Measurements from ENCODE around the gene FAM118B.
"Not testable (repeated sequence)": the region's sequence is repeated elsewhere in the genome, so short reads cannot be mapped to it uniquely, and the experiment has no call there.

Gene FAM118B

GRCh38 chr11:126224647-126225294 is 13.2 kb downstream of the FAM118B start:
- DNase-seq = no peak

DNA sequence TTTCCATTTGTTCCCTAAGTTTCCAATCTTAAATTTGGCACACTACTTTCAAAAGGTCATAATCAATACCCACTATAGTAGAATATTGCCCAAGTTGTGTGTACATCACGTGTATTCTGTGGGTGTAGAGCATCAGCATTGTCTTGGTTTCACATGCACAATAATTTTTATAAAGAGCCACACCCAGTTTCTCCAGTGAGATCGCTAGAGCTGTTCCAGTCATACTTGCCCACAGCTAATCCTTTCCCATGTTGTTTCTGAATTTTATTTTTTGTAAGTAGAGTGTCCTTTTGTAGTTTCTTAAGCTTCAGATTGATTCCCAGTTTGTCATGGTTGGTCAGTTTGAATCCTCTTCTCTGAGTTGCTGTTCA is 13.7 kb downstream of the FAM118B start:
- no peak for DNase-seq

- no peak for DNase-seq
Observed at GRCh38 chr11:126226334-126227084, 14.9 kb downstream of the FAM118B start.

- no peak for DNase-seq
Observed at GRCh38 chr11:126229858-126230540, 18.4 kb downstream of the FAM118B start.

DNA sequence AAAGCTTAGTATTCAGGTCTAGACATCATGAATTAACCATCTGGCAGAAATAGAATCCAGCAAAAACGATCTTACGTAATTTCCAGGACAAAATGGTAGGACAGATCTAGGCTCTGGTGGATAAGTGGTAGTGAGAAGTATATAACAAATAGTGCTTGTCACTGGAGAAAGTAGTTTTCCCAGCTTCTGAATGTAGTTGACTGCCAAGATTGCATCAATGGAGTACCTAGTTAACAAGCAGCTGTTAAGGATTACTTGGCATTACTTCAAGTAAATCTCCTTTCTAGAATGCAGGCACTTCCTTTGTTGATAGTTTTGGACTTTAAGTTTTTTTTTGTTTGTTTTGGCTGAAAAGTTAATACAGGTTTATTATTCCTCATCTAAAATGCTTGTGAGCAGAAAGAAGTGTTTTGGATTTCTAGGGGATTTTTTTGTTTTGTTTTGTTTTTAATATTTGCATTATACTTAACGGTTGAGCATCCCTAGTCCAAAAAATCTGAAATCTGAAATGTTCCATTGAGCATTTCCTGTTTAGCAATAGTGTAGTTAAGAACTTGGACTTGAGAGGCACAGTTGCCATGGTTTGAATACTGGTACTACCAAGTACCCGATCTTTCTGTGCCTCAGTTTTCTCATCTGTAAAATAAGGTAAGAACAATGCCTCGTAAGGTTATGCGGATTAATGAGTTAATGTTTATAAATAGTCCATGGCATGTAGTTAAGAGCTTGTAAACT is 20.3 kb downstream of the FAM118B start:
- no peak for DNase-seq

DNA sequence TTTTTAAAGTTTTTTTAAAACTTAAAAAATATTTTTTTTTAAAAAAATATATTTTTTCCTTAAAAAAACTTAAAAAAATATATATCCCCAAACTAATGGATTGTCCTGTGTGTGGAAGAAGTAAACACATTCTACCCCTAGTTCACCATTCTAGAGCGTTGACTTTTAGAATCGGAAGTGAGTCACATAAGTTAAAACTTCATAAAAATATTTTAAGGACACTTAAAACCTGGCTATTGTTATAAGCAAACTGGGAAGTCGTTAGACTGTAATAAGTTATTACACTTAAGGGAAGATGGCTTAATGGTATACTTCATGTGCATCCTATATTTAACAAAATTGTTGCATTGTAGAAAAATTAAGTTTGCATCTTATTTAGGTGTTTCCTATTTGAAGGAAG is 21.1 kb downstream of the FAM118B start:
- no peak for DNase-seq

- no peak for DNase-seq
Observed at GRCh38 chr11:126233391-126233790, 21.8 kb downstream of the FAM118B start.

DNA sequence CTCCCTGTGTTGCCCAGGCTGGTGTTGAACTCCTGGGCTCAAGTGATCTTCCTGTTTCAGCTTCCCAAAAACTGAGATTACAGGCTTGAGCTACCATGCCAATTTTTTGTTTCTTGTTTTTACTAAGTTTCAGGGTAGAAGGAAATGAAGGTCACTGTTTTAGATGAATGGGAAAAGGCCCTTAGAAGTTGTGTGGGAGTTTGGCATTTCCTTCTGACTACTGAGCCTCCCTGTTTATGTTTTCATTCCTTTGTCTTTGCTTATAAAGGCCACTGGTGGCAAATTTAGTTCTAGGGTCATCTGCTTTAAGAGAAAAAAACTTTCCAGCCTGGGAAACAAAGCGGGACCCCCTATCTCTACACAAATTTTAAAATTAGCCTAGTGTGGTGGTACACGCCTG is 35.1 kb downstream of the FAM118B start:
- DNase-seq = no peak

GRCh38 chr11:126253265-126253664 is 41.7 kb downstream of the FAM118B start:
- DNase-seq = no peak

GRCh38 chr11:126254819-126255218 is 43.2 kb downstream of the FAM118B start:
- no peak for DNase-seq

DNA sequence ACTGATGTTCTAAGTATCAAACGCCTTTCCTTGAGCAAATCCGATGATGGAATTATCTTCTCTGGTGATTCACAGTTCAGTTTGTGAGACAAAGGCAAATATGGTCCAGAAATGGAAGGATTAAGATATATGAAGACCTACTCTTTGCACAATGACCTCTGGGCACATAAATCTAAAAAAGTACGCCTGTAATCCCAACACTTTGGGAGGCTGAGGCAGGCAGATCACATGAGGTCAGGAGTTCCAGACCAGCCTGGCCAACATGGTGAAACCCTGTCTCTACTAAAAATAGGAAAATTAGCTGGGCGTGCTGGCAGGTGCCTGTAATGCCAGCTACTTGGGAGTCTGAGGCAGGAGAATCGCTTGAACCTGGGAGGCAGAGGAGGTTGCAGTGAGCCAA is 43.9 kb downstream of the FAM118B start:
- DNase-seq = not testable (repeated sequence)

DNA sequence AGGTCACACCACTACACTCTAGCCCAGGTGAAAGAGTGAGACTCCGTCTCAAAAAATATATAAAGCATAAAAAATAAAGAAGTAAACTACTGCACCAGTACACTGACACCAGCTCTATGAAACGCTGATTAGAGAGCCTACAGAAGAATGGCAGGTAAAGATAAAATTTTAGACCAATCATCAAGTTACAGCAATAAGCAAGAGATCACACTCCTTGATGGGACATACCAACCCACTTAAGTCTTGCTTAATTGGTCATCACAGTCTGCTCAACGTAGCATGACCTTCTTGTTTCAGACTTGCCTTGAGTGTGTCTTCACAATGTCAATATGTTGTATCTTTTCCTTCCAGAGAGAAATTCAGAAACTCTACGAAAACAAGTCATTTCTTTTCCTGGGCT is 44.6 kb downstream of the FAM118B start:
- no peak for DNase-seq

DNA sequence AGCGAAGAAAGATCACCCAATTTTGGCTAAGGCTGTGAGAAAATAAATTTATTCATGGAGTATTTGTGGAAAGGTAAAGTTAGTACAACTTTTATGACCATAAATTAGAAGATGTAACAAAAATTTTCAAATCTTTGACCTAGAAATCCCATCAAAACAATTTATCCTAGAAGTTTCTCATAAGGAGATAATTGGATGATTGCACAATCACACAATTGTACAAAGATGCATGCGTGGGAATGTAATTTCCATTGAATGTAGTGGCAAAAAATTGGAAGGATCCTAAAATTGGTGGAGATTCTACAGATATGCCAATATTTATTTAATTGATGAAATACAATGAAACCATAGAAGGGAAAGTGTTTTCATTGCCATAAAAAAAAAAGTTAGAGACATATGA is 45.6 kb downstream of the FAM118B start:
- no peak for DNase-seq

DNA sequence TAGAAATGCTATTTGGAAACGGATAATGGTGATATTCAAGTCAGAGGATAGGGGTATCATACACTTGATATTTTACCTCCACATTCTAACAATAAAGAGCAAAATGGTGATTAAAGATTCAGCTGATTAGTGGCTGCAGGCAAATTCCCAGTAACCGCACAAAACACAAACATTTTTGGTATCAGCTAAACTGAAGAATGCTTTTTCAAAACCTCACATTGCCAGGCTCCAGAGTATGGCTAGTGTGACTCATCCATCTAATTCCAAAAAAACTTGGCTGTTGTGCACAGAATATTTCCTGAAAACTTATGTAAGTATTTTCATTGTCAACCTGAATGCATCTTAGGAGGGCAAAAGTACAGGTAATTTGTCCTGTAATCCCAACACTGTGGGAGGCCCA is 46.2 kb downstream of the FAM118B start:
- no peak for DNase-seq

GRCh38 chr11:126262216-126262615 is 50.6 kb downstream of the FAM118B start:
- no peak for DNase-seq

DNA sequence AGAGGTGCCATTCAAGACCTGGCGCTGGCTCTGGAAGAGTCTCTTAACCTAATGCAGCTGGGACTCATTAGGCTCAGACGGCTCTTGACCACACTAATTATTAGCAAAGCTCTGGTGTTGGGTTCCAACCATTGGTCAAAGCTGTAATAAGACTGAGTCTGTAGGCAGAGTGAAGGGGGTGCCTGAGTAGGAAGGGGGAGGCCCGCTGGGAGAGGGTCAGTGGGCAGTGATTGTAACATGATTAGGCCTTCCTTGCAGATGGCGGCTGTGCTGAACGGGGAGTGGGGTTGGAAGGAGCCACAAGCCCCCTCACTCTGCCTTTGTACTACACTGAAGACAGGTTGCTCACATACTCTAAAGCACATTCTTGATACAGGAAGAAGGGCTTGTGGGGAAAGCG is 51.9 kb downstream of the FAM118B start:
- DNase-seq = no peak

DNA sequence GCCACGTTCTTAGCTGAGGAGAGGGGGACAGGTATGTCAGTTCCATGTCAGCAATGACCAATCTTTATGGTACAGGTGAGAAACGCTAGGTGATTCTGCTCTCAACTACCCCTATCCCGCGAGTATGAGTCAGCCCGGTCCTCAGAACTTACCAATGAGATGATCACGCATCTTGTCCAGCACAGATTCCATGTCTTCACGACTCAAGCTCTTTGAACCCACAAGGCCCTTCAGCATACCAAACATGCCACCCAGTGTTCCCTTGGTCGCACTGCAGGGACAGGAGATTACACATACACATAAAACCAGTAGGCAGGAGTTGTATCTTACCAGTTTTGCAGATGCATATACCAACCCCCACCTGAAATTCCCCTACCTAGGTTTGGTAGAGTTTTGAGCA is 54.2 kb downstream of the FAM118B start:
- no peak for DNase-seq

- no peak for DNase-seq
Observed at GRCh38 chr11:126267650-126268049, 56.1 kb downstream of the FAM118B start.

- DNase-seq = no peak
Observed at GRCh38 chr11:126268361-126268707, 56.8 kb downstream of the FAM118B start.

DNA sequence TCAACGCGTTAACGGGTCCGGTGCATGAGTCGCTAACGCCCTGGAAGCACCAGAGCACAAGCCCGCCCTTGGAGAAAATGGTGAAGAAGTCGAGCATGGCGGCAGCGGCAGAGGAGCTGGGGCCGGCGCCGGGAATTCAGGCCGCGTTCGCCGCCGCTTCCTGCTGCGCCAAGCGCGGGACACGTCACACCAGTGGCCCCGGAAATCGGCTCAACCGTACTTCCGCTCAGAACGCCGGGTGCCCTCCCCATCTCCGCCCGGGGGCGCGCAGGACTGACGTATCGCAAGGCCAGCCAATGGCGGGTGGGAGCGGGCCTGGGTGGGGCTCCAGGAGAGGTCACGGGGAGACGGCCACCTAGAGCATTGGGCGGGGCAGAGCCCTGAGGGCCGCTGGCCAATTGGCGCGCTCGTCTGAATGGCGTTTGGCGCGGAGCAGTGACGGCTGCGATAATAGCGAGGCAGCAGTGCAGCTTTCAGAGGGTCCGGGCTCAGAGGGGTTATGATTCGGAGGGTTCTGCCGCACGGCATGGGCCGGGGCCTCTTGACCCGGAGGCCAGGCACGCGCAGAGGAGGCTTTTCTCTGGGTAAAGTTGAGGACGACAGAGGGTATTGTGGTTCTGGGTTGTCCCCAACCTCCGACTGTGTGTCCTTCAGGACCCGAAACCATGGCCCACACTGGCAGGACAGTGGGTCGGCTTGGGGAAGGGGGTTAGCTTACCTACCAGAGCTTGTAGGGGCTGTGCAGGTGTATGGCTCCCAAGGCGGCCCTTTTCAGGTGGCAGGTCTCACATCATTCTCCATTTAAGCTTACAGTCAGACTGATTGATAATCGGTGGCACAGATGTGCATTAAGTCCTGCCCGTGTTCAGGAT is 57.4 kb downstream of the FAM118B start, which contains the start of the genes FOXRED1 and SRPRA:
FOXRED1 (plus strand) TSS at position 447 of the 872 bp plus-strand sequence; CDS start at position 500, 53 bp downstream.
SRPRA (minus strand) TSS at position 188 of the 872 bp plus-strand sequence; CDS start at position 97, 91 bp downstream.
- DNase-seq = peak; percentile 87

GRCh38 chr11:126277322-126277721 is 65.7 kb downstream of the FAM118B start:
- DNase-seq = no peak

- no peak for DNase-seq
Observed at GRCh38 chr11:126277780-126278179, 66.2 kb downstream of the FAM118B start.

Measured in NCI-H748 treated with DMSO at 0.1 percent for 48 hours (cell line).